Thyroid gland (tissue), 4 donors: ENCODE data around the gene TENT5A.

ENCODE experiments used
- POLR2A ChIP-seq, 2 donors: fragments of 450-650 bp; IDR thresholded peaks; one replicate each; pipeline ENCODE4 v1.6.1; 2017; ENCODE audit warnings: antibody characterized with exemption in 2 of 2, mild to moderate bottlenecking in 2 of 2, moderate library complexity in 1 of 2
- TF ChIP-seq, protein P1 (sequence below), 6 experiments: fragments of 200-600 bp in 3 of 6; fragments of 450-650 bp in 3 of 6; sonication (generic) in 3 of 6; IDR thresholded peaks; one replicate each; pipeline ENCODE4 v1.5.1; 2016 to 2019; ENCODE audit warnings: antibody characterized with exemption in 6 of 6, mild to moderate bottlenecking in 2 of 6, inconsistent platforms in 1 of 6, moderate library complexity in 1 of 6

- TF ChIP-seq POLR2A (IDR thresholded peaks at IDR 0.05) = no peak
- TF ChIP-seq, protein P1, sequence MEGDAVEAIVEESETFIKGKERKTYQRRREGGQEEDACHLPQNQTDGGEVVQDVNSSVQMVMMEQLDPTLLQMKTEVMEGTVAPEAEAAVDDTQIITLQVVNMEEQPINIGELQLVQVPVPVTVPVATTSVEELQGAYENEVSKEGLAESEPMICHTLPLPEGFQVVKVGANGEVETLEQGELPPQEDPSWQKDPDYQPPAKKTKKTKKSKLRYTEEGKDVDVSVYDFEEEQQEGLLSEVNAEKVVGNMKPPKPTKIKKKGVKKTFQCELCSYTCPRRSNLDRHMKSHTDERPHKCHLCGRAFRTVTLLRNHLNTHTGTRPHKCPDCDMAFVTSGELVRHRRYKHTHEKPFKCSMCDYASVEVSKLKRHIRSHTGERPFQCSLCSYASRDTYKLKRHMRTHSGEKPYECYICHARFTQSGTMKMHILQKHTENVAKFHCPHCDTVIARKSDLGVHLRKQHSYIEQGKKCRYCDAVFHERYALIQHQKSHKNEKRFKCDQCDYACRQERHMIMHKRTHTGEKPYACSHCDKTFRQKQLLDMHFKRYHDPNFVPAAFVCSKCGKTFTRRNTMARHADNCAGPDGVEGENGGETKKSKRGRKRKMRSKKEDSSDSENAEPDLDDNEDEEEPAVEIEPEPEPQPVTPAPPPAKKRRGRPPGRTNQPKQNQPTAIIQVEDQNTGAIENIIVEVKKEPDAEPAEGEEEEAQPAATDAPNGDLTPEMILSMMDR (IDR thresholded peaks at IDR 0.05) = no peak
Observed at GRCh38 chr6:81736428-81736827, 16.1 kb downstream of the TENT5A start.
